ENCODE measurements around the gene CCDC85B.

DNA sequence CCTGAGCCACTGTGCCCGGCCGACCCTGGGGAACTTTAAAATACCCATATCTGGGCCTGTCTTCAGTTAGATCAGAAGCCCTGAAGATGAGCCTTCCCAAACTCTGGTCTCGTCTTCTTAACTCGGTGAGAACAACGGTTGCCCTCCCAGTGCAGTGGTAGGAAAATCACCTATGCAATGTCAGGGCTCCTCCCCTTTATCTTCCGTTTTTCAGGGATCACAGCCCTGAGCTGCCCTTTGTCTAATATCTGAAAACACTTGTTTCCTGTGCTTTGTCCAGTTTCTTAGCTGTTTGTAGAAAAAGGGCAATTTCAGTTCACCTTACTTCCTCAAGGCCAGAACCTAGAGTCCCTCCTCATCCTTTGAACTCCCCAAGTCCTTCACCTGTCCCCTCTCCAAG, 38.2 kb downstream of the CCDC85B start:
- no peak for TF ChIP-seq CTCF (IDR thresholded peaks at IDR 0.05; ENCODE audit: low read length)
- TF ChIP-seq EZH2 (IDR thresholded peaks at IDR 0.05; ENCODE audit: borderline replicate concordance, low read length) = no peak
